Activated T-helper 1 cell treated with anti-CD3 and anti-CD28 coated beads, Interleukin-12 subunit alpha, Interleukin-12 subunit beta, Interleukin-2, Interleukin-4 antibody, amounts not matched to agents 30 ng/mL and 10 ng/mL and 1 ng/mL, durations not matched to agents 14 hours and 24 hours and 36 hours (primary cell): ENCODE data around the gene TNFSF10. TPM values are rescaled to one million over a fixed set of nuclear protein-coding genes. Genes with fewer than 3 reads are reported as not detected.

ENCODE experiments used
- total RNA-seq: library from RNA; stranded (reverse); gene quantifications from 2 replicates; pipeline ENCODE4 v1.2.3, GENCODE V29; 2022

The TNFSF10 gene
- total RNA-seq, 1 donor from 2014 or later: 123 TPM

Other genes starting within 250 kb of the TNFSF10 start
- not detected in 2 replicates for gene GHSR, start 75.0 kb downstream of the TNFSF10 start, total RNA-seq
- gene NCEH1, start 187.6 kb upstream of the TNFSF10 start, total RNA-seq: 7.4 and 8.8 TPM in 2 replicates
- 34.5 and 39.6 TPM in 2 replicates for gene ECT2, start 227.3 kb upstream of the TNFSF10 start, total RNA-seq